GM19025 (cell line): ENCODE measurements around the gene DNAJB14.

Source experiments
- ATAC-seq: cut with Tn5 transposase; IDR thresholded peaks from one replicate; pipeline ENCODE4 v1.9.1; 2021; ENCODE audit warnings: mild to moderate bottlenecking, low read depth, moderate library complexity; ENCODE audit not compliant: unreplicated experiment

The DNAJB14 gene

DNA sequence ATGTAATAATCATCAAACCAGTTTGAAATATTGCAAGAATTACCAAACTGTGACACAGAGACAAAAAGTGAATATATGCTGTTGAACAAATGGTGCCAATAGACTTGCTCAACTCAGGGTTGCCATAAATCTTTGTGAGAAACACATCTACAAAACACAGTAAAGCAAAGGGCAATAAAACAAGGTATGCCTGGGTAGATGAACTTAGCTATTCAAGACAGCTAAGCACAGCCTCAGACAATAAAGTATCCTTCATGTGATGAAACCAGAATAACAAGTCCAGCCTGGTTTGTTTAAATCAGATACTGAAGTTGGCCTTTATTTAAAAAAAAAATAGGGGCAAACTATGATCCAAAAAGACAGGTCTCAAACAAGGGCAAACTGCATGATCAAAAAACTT is 71.3 kb downstream of the DNAJB14 start:
- no peak for ATAC-seq

DNA sequence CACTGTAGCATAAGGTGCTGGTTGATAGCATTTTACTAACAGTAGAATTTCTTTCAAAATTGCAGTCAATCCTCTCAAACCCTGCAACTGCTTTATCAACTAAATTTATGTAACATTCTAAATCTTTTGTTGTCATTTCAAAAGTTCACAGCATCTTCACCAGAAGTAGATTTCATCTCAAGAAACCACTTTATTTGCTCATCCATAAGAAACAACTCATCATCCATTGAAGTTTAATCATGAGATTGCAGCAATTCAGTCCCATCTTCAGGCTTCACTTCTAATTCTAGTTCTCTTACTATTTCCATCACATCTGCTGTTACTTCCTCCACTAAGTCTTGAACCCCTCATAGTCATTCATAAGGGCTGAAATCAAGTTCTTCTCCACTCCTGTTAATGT is 73.8 kb downstream of the DNAJB14 start:
- no peak for ATAC-seq

GRCh38 chr4:99868126-99868596 is 78.3 kb downstream of the DNAJB14 start:
- peak; percentile 55 for ATAC-seq

DNA sequence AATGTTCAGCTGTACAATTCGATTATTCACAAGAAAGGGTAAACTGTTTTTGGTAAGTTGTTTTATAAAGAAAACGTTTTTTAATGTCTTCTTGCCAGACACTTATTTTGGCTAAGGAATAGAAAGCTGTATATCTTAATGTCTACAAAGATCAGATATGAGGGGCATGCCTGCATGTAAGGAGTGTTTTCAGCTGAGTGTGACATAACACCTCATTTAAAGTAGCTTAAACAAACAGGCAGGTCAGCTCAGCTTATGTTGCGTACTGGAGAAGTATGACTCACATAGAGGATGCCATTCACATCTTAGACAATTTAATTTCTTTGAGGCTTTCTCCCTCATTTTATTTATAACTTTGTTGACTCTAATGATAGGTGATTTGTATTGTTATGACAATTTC is 82.6 kb downstream of the DNAJB14 start:
- ATAC-seq, result no peak

- peak; percentile 52 for ATAC-seq
Measured at GRCh38 chr4:99861120-99861905, 85.1 kb downstream of the DNAJB14 start.

- ATAC-seq, result no peak
Measured at GRCh38 chr4:99860521-99860920, 85.9 kb downstream of the DNAJB14 start.

DNA sequence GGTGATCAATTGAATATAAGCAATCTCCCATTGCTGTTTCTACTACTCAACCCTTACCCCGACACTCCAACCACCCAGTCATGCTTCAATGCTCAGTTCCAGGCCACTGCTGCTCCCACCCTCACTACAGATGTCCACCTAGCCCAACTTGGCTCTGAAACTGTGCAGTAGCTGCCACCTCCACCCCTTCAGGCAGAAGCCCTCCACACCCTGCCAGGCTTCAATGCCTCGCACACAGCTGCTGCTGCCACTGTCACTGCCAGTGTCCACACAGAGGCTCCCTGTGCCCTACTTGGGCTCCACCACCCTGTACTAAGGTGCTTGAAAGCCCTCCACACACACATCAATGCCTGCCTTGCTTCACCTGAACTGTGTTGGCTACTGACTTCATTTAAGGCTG is 86.8 kb downstream of the DNAJB14 start:
- no peak for ATAC-seq

- no peak for ATAC-seq
Measured at GRCh38 chr4:99857307-99857706, 89.1 kb downstream of the DNAJB14 start.

- no peak for ATAC-seq
Measured at GRCh38 chr4:99856166-99856565, 90.3 kb downstream of the DNAJB14 start.

GRCh38 chr4:99855678-99856077 is 90.7 kb downstream of the DNAJB14 start:
- ATAC-seq, result peak; percentile 36

GRCh38 chr4:99853999-99854398 is 92.4 kb downstream of the DNAJB14 start:
- ATAC-seq, result no peak

DNA sequence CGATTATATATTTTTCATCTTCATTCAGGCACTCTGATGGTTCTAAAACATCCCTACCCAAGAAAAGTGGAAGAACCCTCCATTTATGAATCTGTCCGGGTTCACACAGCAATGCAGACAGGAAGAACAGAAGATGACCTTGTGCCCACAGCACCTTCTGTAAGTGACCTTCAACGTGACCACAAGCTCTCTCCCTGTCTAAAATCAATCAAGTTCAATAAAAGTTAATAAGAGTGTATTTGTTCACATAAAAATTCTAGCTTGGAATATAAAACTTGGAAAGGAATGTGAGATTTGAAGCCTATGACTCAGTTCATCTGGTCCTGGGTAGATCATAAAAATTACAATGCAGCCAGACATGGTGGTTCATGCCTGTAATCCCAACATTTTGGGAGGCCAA is 93.2 kb downstream of the DNAJB14 start:
- ATAC-seq, result no peak

DNA sequence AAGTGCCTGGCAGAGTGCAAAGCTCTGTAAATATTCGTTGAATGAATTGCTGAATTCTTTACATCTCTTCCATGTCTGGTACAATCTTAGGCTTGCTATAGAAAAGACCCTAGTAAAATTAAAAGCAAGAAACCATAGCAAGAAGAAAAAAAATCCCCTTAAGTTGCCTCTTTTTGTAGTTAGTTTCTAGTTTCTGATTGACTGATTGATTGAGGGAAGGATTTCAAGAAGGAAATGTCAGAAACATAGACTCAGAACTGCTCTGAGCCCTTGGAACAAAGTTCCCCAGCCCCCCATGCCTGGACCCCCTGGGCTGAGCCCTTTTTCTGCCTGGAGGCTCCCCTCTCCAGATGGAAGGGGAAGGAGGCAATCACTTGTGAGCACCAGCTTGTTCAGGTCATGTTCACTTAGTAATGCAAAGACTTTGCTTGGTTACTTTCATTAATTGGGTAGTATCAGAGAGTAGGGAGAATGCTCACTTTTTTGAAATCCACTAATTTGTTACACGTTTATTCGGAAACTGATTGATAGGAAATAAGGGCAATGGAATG is 94.1 kb downstream of the DNAJB14 start:
- no peak for ATAC-seq

DNA sequence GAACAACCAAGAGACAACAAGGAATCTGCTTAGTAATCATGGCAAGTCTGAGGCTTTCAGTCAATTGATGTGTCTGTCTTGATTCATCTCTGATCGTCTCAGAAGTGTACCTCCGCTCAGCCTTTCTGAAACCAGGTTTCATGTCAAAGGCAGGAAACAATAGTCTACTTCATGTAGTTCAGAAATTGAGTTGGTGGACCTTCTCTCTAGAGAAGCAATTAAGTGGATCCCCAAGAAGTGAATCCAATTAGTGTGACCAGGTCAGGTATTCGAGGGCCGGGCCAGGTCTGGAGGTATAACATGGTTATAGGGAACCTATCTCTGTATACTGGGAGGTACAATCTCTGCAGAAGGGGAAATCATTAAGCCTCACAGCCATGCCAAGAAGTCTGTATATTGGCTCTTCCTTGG is 97.8 kb downstream of the DNAJB14 start:
- ATAC-seq, result peak; percentile 31

DNA sequence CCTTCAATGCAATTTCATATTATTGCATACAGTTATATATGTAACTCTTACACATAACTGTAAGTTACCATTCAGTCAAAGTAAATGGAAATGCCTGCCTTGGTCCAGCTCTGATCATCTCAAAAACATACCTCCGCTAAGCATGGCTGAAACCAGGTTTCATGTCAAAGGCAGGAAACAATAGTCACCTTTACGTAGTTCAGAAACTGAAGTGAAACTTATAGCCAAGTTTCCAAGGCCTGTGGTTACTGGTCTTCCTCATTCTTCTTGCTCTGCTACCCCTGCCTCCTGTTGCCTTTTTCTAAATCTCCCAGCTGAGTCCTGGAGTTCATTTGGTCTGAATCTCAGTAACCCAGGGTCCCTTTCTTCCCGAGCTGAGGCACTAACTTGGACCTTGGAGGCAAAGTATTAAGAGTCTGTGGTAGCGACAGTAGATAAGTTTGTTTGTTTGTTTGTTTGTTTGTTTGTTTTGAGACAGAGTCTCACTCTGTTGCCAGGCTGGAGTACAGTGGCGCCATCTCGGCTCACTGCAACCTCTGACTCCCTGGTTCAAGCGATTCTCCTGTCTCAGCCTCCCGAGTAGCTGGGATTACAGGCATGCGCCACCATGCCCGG is 98.9 kb downstream of the DNAJB14 start:
- peak; percentile 48 for ATAC-seq

- no peak for ATAC-seq
Measured at GRCh38 chr4:99846891-99847290, 99.5 kb downstream of the DNAJB14 start.
